Right renal pelvis (tissue), 4 donors: ENCODE results near the gene CFAP20. TPM values are rescaled to one million over a fixed set of nuclear protein-coding genes. Genes with fewer than 3 reads are reported as not detected.
"Not testable (repeated sequence)": the region's sequence is repeated elsewhere in the genome, so short reads cannot be mapped to it uniquely, and the experiment has no call there.

Experiments used
- DNase-seq, 4 donors: peaks; one replicate each; pipeline ENCODE4 v3.0.0-alpha.2; 2013; ENCODE audit warnings: low read depth in 4 of 4, low spot score in 3 of 4, missing footprints in 1 of 4
- polyA plus RNA-seq, 4 donors: library from polyadenylated mRNA; unstranded; fragments of 120-200 nt; gene quantifications; one replicate each; pipeline ENCODE4 v1.2.1, GENCODE V29; 2013; ENCODE audit not compliant: insufficient read length in 4 of 4

The CFAP20 gene
- polyA plus RNA-seq, 4 donors, result 68.1 to 78.8 (median 71.6) TPM

DNA sequence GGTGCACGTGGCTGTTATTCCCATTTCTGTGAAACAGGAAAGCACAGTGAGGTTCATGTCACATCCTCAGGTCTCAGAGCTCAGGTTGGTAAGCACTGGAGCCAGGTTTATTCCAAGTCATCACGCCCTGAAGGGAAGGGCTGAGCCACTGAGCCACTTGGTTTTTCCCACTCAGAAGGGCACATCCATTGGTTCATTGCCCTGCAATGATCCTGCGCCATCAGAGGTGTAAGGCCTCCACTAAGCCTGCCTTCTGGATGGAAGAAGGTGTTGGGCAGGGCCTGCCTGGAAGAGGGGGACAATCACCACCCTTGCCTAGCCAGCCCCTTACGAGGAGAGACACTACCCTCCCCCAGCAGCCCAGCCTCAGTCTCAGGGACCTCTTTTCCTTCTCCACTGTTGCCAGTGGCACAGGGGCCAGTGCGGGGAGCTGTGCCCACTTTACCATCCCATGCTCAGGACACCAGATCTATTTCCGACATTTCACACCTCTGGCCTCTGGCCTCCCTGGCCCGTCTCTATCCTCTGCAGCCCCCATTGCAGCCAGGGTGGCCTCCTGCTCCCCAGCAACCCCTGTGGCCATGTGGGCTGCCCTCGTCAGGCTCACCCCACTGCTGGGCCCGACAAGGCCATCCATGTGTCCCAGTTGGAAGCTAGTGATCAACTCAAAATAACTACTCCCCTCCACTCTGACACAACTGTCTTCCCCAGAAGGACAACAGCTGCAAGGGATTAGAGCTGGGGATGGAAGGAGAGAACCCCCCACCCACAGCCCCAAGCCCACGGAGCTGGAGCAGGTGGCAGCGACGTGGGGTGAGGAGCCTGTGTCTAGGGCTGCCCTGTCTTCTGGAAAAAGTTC, 29.9 kb downstream of the CFAP20 start:
- DNase-seq, result no peak

DNA sequence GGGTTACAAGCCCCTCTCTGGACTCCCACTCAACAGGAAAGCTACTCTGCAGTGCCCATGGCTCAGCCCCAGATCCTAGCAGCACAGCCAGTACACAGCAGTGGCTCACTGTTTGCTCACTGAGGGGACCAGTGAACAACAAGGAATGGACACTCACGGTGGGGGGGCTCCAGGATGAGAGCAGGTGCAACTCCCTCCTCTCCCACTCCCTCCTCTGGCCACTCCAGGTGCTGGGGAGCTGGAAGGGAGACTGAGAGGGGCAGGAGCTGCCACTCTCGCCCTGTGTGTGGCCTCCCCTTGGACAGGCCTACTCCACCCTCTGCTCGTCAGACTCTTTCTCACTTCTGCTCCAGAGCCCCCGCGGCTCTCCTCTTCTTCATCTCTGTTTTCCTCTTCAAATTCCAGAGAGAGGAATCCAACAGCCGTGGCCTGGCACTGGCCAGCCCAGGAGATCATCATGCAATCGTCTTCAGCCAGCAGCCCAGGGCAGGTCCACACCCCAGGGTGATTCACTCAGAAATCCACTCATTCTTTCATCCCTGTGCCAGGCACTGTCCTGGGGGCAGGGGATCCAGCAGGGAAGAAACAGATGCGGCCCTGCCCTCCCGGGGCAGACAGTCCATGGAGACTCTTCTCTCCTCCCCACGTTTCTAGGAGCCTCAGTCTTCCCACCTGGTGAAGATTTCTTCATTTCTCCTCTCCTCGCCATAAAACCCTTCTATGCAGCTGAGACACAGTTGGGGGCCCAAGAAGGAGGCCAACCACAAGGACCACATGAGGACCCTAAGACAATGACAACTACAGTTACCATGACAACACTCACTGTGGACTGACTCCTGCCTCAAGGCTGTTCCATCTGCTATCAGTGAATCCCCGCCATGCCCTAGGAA, 30.7 kb downstream of the CFAP20 start:
- DNase-seq, result no peak

DNA sequence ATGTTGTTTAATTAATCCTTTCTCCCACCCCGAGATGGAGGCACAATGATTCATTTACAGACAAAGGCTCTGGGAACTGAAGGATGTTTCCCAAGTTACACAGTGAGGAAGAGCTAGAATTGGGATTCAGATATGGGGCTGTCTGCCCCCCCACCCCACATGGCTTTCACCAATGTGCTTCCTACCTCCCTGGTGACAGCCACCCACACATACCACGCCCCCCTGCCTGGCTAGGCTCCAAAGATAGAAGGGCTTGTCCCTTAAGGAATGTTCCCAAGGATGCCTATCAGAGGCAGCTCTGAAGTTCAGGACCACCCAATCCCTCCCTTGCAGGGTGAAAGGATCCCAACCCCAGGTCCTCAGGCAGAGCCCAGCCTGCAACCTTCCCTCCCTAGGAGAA, 32.9 kb downstream of the CFAP20 start:
- no peak for DNase-seq

DNA sequence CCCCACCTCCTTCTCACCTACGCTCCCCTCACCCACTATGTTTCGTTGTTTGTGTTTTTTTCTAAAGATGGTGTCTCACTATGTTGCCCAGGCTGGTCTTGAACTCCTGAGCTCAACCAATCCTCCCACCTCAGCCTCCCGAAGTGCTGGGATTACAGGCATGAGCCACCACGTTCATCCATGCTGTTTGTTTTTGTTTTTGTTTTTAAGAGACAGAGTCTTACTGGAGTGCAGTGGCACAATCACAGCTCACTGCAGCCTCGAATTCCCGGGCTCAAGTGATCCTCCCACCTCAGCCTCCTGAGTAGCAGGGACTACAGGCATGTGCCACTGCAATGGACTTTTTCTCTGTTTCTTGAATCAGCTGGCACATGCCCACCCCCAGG, 33.6 kb downstream of the CFAP20 start:
- not testable (repeated sequence) for DNase-seq

DNA sequence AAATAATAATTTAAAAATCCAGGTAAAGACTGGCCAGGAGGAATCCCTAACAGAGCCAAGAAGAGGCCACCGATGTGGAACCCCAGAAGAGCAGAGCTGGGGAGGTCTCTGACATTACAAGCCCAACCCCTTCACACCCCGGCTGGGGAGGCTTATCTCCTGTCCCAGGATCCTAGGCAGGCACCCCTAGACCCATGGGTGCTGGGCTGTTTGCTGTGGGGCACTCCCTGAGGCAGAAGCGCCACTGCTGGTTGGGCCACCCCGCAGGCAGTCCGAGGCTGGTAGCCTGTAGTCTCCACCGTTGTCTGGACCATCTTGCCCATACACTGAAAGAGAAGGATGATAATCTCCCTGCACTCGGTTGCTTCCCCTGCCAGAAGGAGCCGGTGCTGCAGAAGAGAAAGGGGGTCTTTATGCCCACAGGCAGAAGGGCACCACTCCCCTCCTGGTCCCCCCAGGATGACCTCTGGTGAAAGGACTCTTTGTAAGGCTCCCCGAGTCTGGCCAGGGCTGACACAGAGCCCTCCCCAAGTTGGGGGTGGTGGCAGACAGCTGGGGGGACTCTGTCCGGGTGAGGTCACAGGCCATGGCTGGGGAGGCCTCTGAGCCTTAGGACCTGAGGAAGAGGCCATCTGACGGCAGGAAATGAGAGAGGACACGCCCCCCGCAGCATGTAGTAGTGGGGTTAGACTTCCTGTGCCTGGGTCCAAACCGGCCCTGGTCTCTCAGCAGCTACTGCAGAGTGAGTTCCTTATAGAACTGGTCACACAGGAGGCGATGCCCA, 34.2 kb downstream of the CFAP20 start:
- no peak for DNase-seq

DNA sequence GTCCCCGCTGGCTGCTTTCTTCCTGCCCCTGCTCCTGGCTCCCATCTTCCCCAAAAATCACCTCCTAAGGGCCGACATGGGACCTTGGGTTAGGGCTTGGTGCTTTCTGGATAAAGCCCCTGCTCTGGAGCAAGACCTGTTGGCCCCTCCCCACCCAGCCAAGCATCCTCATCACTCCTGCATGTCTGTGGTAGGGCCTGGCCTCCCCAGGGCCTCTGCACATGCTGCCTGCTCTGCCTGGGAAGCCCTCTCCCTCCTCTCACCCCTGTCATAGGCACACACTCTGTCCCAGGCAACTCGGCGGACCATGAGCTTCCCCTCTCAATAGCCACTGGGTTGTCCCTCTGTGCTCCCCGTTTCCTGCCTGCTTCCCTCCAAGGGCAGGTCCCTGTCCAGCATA, 35.2 kb downstream of the CFAP20 start:
- no peak for DNase-seq

DNA sequence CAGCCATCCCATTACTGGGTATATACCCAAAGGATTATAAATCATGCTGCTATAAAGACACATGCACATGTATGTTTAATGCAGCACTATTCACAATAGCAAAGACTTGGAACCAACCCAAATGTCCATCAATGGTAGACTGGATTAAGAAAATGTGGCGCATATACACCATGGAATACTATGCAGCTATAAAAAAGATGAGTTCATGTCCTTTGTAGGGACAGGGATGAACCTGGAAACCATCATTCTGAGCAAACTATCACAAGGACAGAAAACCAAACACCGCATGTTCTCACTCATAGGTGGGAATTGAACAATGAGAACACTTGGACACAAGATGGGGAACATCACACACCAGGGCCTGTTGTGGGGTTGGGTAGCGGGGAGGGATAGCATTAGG, 38.8 kb downstream of the CFAP20 start:
- not testable (repeated sequence) for DNase-seq

DNA sequence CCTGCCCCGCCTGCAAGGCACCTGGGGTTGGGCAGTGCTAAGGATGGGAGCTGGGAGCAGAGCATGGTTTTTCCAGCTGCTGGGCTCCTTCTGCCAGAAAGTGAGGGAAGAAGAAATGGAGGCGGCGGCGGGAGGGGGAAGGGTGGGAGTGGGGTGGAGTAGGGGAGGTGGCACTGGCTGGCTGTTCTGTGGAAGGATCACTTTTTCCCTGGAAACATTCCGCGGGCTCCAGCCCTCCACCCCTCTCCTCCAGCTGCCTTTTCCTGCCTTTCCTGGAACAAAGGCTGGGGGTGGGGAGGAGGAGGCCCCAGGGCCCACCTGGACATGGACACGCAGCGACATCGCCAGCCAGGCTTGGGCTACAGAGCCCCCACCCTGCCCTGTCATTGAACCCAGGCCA, 41.1 kb downstream of the CFAP20 start:
- DNase-seq, result no peak

DNA sequence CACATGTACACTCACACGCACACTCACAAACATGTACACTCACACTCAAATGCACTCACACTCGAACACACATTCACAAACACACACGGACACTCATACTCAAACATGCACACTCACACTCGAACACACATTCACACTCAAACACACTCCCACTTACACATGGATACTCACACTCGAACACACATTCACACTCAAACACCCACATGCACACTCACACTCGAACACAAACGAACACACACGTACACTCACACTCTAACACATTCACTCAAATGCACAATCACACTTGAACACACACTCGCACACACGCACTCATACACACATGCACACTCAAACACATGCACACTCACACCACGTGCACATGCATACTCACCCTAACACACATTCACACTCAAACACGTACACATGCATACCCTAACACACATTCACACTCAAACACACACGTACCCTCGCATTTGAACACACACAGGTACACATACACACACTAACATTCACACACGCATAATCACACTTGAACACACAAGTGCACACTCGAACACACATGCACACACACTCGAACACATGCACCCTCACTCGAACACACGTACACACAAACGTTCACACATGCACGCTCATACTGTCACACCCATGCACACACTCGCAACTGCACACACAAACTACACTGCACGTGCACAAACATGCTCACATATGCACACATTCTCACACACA, 41.8 kb downstream of the CFAP20 start:
- no peak for DNase-seq

DNA sequence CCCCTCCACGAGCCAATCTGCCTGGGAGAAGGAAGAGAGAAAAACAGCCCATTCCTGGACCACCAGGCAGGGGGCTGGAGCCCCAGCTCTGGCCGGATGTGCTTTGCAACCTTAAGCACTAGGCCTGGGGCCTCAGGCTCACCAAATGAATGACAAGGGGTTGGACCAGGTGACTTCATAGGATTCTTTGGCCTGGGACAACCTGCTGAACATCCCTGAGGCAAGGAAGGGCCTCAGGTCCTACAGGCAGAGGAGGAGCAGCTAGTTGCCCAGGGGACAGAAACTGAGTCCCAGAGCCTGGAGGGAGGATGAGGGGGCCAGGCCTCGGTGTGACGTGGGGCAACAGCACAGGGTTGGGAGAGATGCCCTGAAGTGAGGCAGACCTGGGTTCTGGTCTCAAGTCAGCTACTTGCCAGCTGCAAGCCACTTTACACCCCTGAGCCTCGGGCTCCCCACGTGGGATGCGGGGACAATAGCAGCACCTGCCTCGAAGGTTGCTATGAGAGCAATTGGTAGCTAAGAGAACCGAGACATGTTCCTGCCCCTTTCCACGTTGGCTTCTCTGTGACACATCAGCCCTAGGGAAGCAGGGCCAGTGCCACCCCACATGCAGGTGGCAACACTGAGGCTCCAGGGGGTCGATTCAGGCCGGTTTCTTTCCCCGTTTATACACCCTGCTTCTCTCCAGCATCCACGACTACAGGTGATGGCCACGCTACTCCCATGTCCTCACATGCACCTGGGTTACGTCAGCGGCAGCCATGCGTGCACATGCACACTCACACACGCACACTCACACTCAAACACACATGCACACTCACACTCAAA, 42.6 kb downstream of the CFAP20 start:
- no peak for DNase-seq

DNA sequence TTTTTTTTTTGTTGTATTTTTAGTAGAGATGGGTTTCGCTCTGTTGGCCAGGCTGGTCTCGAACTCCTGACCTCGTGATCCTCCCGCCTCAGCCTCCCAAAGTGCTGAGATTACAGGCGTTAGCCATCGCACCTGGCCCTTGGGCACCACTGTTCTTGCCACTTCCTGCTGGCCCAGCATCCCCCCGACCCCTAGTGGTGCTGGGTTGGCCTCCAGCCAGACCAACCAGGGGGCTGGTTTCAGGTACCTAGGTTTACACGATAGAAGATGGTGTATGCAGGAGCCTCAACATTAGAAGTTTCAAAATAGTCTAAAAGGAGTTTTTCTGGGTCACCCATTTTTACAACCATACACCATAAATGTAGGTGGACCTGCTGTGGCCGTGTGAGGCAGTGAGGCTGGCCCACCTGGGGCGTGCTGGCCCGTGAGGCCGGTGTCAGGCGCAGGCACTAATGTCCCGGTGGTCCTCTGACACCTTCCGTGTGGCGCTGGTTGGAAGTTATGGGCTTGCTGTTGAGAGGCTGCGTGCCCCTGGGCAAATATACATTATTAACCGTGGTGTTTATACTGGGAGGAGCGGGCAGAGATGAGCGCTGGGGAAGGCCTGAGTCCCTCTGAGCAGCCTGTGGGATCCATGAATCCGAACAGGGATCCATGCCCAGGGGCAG, 43.5 kb downstream of the CFAP20 start:
- no peak for DNase-seq

DNA sequence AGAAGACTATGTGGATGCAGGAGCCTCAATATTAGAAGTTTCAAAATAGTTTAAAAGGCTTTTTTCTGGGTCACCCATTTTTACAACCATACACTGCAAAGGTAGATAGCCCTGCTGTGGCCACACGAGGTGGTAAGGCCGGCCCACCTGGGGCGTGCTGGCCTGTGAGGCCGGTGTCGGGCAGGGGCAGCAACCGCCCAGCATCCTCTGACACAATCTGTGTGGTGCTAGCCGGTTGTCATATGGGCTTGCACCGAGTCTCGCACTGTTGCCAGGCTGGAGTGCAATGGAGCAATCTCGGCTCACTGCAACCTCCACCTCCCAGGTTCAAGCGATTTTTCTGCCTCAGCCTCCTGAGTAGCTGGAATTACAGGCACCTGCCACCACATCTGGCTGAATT, 44.0 kb downstream of the CFAP20 start:
- no peak for DNase-seq

DNA sequence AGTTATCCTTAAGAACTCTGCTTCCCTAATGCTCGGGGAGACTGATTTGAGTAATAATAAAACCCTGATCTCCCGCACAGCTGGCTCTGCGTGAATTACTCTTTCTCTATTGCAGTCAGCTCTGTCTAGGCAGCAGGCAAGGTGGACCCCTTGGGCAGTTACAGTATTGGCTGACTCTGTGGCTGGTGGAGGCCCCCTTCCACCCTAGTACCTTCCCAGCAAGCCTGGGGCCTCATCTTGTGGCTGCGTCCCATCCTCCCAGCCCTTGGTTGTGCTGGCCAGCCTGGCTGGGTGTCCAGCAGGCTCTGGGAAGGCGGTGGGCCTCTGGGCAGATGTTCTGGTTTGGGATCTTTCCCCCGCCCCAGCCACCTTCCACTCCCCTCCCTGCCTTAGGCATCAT, 44.5 kb downstream of the CFAP20 start:
- no peak for DNase-seq

DNA sequence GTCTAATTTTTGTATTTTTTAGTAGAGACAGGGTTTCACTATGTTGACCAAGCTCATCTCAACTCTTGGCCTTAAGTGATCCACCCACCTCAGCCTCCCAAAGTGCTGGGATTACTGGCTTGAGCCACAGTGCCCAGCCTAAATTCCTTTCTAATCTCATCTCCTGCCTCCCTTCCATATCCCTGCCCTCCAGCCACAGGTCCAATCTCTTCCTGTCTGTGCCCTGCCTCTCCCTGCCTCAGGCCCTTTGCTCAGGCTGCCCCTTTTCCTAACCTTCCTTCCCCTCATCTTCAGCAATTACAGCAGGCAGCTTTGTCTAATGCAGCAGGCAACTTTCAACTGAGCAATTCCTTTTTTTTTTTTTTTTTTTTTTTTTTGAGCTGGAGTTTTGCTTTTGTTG, 46.8 kb downstream of the CFAP20 start:
- DNase-seq, result no peak

DNA sequence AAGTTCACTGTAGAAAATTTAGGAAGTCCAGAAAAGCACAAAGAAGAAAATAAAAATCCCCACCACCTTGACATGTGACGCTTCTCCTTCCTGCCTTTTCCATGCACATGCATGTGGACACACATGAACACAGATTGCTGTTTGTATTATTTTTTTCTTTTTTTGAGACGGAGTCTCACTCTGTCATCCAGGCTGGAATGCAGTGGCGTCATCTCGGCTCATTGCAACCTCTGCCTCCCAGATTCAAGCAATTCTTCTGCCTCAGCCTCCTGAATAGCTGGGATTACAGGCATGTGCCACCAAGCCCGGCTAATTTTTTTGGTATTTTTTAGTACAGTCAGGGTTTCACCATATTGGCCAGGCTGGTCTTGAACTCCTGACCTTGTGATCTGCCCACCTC, 48.5 kb downstream of the CFAP20 start:
- not testable (repeated sequence) for DNase-seq

DNA sequence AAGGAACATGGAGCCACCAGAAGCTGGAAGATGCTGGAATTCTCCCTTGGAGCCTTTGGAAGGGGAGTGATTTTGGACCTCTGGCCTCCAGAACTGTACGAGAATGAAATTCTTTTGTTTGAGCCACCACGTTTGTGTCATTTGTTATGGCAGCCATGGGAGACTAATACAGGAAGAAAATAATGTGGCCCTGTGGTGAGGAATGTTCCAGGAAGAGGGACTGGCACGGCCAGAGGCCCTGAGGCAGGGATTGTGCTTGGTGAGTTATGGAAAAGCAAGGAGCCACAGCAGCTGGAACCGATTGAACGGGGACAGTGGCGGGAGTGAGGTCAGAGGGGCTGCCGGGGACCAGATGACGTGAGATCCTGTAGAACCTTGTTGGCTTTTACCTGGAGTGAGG, 51.4 kb downstream of the CFAP20 start:
- no peak for DNase-seq

DNA sequence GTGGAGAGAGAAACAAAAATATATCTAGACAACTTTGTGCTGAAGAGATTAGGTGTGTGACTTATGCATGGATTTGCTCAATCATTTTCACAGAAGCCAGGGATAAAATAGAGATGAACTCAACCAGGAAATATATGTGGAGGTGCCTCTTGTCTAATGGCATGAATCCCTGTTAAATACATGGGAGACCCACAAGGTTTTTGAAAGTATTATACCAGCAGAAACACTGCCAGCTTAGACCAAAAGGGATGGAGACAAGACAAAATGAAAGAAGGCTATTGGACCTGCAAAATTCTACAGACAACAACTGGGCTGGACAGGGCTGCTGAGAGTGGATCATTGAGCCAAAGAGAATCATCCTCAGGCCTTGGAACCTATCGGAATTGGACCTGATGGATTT, 52.7 kb downstream of the CFAP20 start:
- no peak for DNase-seq

DNA sequence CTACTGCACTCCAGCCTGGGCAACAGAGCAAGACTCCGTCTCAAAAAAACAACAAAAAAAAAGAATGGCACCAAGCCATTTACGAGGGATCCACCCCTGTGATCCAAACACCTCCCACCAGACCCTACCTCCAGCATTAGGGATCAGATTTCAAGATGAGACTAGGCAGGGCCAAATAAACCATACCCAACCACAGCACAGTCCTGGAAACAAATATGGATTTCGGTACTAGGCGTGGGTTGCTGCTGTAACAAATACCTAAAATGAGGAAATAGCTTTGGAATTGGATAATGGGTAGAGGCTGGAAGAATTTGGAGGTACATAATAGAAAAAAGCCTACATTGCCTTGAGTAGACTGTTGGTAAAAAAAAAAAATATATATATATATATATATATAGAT, 54.5 kb downstream of the CFAP20 start:
- DNase-seq, result no peak

DNA sequence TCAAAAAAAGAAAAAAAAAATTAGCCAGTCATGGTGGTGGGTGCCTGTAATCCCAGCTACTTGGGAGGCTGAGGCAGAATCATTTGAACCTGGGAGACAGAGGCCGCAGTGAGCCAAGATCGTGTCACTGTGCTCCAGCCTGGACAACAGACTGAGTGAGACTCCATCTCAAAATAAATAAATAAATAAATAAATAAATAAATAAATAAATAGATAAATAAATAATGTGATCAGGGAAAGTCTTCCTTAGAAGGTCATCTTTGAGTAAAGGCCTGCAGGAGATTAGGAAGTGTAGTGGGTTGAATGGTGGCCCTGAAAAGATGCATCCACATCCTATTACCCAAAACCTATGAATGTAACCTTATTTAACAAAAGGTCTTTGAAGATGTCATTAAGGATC, 56.1 kb downstream of the CFAP20 start:
- not testable (repeated sequence) for DNase-seq
